GM12891 (cell line): Measurements from ENCODE around the gene CHAD.

Experiments
- DNase-seq: peaks from one replicate; pipeline ENCODE4 v3.0.0; 2011; ENCODE audit warnings: low spot score; ENCODE audit not compliant: insufficient read length
- FAIRE-seq: peaks from 2 replicates; lab custom pipeline; 2011; peaks lifted over from hg19 to GRCh38; lab: Jason Lieb, UNC
- PAX5 ChIP-seq: IDR thresholded peaks from 2 replicates; pipeline ENCODE4 v1.6.1; 2011; ENCODE audit warnings: low read length, moderate library complexity, mild to moderate bottlenecking; ENCODE audit not compliant: insufficient read depth, severe bottlenecking
- POLR2A ChIP-seq: IDR thresholded peaks from 2 replicates; pipeline ENCODE4 v1.6.1; 2011; ENCODE audit warnings: low read depth, low read length, control low read depth
- POLR2AphosphoS5 ChIP-seq: IDR thresholded peaks from 2 replicates; pipeline ENCODE4 v1.6.1; 2011; ENCODE audit warnings: low read depth, low read length, control low read depth
- POU2F2 ChIP-seq: IDR thresholded peaks from 2 replicates; pipeline ENCODE4 v1.6.1; 2011; ENCODE audit warnings: low read depth, mild to moderate bottlenecking, control low read depth, low read length, moderate library complexity
- SPI1 ChIP-seq: IDR thresholded peaks from 2 replicates; pipeline ENCODE4 v1.6.1; 2011; ENCODE audit warnings: low read depth, low read length, control low read depth
- TAF1 ChIP-seq: IDR thresholded peaks from 2 replicates; pipeline ENCODE4 v1.6.1; 2011; ENCODE audit warnings: low read depth, low read length, control low read depth

Gene CHAD

DNA sequence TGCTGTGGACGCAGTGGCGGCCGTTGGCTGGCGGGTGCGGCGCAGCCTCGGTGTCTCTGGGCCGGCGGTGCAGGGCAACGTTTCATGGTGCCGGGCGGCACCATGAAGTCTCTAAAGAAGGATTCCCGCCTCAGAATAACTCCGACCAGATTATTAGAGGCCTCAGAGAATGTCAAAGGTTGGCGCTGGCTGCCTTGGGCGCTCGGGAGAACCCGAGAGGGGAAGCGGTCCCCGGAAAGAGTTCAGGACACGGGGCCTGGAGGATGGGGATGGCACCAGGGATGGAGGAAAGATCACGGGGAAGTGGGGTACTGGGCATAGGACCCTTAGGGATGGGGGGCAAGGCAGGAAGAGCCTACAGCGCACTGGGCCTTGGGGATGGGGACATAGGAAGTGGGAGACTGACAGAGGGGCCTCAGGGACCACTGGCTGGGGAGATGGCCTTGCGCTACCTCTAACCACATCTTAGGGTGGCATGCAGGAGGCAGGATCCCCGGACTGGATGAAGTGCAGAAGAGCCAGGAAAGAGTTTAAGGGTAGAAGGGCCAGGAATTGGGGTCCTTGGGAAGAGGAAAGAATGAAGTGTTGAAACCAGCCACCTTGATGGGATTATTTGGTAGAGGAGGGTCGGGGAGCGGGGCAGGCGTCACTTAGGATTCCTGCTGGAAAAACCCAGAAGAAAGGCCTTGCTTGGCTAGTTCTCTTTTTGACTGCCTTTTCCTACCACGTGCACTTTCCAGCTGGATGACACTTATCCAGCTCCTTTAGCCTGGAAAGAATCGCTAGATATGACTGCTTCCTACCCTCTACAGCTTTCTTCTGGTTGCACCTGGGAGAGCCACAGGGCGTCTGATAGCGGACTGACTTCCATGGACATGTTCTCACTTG lies 40.1 kb upstream of the CHAD start:
- no peak for TF ChIP-seq POLR2AphosphoS5
- TF ChIP-seq POLR2A, result no peak
- no peak for TF ChIP-seq TAF1
- no peak for TF ChIP-seq SPI1
- no peak for TF ChIP-seq PAX5
- no peak for TF ChIP-seq POU2F2
- DNase-seq (no peak), FAIRE-seq (no peak)

DNA sequence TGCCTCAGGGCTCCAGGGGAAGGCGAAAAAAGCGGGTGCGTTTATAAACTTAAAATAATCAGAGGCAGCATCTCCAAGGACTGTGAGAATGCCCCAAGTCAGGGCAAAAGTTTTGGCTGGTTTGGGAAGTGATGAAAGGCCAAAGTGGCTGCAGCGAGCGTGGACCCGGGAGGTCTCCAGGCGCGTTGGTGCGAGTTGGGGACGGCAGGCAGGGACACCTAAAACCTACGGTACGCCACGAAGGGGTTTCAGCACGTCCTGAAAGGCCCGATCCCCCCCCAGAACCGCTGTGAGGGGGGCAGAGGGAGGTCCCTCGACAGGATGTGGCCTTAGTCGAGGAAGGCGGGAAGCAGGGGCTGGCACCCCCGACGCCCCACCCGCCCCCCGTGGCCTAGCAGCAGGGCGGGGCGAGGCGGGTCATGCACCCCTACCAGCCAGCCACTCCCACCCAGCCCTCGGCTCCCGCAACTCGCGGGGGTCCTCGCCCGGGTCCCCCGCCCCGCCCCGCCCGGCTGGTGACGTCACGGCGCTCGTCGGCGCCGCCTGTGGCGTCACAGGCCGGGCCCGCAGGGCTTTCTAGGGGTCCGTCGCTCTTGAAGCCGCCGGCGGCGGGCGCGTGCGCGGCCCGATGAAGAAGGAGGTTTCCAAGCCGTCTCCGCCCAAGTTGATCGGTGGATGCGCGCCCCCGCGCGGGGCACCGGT lies 39.3 kb upstream of the CHAD start, which contains the start of gene MYCBPAP:
MYCBPAP (plus strand) TSS at position 569 of the 702 bp plus-strand sequence. CDS start 236 bp downstream, outside the sequence.
- DNase-seq, result peak; percentile 86
- peak; percentile 90 for FAIRE-seq
- TF ChIP-seq PAX5 (no peak), POU2F2 (no peak), SPI1 (no peak), POLR2AphosphoS5 (peak; percentile 61; the same call in 1 of the 2 replicates), POLR2A (0 out of 2 replicates have a peak, but pooled peaks have one; percentile 22), TAF1 (no peak)

DNA sequence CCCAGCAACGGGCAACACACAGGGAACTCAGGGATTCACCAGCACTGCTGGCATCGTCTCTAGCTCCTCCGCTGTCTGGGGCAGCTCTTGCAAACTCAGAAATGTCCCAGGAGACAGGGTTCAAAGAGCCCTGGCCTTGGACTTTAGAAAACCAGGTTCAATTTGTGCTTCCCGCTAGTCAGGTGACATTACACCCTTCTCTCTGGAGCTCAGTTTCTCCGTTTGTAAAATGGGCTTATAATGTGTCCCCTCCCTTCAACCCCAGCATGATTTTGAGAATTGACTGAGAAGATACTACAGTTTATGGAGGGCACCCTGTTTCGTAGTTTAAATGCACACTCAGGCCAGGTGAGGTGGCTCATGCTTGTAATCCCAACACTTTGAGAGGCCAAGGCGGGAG lies 37.6 kb upstream of the CHAD start:
- FAIRE-seq, result no peak
- no peak for DNase-seq
- TF ChIP-seq TAF1, result no peak
- no peak for TF ChIP-seq POU2F2
- no peak for TF ChIP-seq POLR2AphosphoS5
- no peak for TF ChIP-seq SPI1
- TF ChIP-seq POLR2A, result no peak
- TF ChIP-seq PAX5, result no peak

DNA sequence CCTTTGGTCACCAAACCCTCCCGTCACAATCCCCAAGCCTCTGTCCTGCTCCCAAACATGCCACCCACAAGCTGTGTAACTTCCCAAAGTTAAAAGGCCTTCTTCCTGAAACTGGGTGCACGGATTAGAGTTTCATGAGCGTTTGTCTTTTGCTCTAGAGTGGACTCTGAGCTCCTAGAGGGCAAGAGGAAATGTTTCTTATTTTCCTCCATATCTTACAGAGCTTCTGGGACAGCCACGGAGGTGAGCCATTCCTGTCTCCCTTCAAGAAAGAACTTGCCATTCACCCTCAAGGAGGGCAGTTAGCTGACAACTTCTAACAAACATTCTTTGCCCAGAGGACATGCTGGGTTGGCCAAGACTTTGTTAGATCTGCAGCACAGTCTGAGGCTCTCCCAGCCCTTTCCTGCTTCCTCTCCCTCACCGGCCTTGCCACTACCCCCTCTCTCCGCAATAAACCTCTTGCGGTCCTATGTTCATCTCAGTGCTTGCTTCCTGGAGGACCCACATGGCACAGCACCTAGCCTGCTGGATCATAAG lies 37.0 kb upstream of the CHAD start:
- no peak for FAIRE-seq
- no peak for TF ChIP-seq POLR2A
- TF ChIP-seq POLR2AphosphoS5, result no peak
- TF ChIP-seq PAX5, result no peak
- no peak for TF ChIP-seq TAF1
- TF ChIP-seq POU2F2, result no peak
- DNase-seq, result no peak

DNA sequence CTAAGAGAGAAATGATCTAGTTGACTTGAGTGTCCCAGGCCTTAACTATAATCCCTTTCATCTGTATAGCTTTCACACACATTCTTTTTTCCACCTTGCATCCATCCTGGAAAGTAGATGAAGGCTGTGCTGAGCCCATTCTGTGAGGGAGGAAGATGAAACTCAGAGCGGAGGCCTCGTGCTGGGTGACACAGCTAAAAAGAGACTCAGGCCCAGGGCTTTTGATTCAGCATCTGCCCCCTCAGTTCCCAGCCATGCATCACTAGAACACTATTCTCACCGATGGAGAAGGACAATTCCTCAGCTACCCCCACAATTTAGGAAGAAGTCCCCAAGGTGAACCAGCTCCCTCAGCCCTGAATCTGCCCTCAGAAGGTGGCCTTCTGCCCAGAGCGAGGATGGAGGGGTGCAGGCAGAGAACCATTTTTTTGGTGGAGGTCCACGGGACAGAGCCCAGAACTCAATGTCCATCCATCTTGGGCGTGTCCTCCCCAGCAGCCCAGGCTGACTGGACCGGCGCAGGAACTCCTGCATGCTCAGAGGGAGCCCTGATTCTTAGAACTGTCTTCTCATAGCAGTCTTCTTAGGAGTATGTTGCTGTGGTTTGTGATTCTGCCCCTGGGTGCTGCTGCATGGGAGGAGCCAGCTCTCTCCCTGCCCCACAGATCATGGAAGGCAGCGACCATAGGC lies 33.8 kb upstream of the CHAD start:
- TF ChIP-seq POLR2AphosphoS5 (no peak), SPI1 (no peak)
- no peak for FAIRE-seq

DNA sequence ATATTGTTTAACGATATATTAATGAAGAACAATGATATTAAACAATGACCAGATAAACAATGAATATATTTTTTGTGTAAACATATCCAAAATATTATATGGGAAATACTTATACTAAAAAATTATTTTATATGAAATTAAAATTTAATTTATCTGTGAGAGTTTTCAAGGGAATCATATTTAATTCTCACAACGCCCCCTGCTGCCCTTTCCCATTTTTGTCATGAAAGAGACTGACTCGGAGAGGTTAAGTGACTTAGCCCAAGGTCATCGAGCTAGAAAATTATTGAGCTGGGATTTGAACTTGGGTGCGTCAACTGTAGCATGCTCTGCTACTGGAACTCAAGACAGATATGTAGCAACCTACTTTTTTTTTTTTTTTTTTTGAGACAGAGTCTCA lies 32.4 kb upstream of the CHAD start:
- TF ChIP-seq TAF1, result no peak
- TF ChIP-seq PAX5, result no peak
- TF ChIP-seq SPI1, result no peak
- TF ChIP-seq POLR2A, result no peak
- TF ChIP-seq POLR2AphosphoS5, result no peak
- no peak for TF ChIP-seq POU2F2
- DNase-seq (no peak), FAIRE-seq (no peak)

More for the DNA sequence above, 33.8 kb upstream of the CHAD start:
- no peak for DNase-seq

DNA sequence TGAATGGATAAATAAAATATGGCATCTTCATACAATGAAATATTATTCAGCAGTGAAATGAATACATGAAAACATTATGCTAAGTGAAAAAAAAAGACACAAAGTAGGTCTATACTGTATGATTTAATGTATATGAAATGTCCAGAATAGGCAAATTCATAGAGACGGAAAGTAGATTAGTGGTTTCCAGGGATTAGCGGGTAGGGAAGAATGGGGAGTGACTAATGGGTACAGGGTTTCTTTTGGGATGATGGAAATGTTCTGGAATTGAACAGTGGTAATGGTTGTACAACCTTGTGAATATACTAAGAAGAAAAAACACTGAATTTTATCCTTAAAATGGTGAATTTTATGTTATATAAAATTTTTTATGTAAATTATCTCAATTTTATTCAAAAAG lies 31.0 kb upstream of the CHAD start:
- DNase-seq (no peak), FAIRE-seq (no peak)
- no peak for TF ChIP-seq POLR2AphosphoS5
- no peak for TF ChIP-seq POU2F2
- no peak for TF ChIP-seq TAF1
- TF ChIP-seq POLR2A, result no peak
- TF ChIP-seq PAX5, result no peak
- no peak for TF ChIP-seq SPI1

DNA sequence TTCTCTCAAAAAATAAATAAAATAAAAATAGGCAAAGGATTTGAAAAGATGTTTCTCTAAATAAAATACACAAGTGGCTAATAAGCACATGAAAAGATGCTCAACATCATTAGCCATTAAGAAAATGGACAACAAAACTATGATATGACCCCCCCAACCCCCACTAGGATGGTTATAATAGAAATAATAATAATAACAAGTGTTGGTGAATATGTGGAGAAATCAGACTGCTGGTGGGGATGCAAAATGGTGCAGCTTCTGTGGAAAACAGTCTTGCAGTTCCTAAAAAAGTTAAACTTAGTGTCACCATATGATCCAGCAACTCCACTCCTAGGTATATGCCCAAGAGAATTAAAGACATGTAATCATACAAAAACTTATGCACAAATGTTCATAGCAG lies 30.6 kb upstream of the CHAD start:
- DNase-seq, result no peak

DNA sequence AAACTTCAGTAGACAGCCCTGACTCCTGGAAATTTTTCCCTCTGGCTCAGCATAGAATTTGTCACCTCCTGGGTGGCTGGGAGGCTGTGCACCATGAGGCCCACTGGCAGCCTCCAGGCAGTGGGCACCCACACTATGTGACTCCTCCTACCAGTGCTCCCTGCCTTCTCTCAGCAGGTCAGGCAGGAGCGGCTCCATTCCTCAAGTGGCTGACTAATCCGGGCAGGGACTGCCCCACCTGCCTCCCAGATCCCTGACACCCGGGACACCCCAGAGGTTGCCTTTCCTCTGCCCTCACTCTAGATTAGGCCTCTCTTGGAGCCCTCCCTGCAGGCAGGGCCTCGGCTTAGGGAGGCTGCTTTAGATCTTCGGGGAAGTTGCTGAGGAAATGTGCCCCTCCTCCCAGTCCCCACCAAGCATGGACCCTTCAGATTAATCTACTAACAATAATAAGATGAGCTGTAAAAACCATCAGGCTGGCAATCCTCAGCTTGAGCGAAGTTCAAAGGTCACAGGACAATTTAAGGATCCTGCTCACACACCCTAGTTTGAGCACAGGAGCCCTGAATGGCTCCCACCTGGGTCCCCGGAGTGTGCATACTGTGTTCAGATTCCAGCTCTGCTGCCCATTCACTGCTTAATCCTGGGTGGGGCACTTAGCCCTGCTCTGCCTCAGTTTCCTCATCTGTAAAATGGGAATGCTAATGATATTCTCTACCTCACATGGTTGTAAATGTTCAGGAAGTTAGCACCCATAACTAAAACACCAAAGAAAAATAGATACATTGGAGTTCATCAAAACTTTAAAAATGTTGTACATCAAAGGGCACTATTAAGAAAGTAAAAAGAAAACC lies 29.6 kb upstream of the CHAD start:
- no peak for TF ChIP-seq POU2F2
- no peak for TF ChIP-seq TAF1
- no peak for TF ChIP-seq SPI1
- no peak for TF ChIP-seq POLR2A
- TF ChIP-seq PAX5, result no peak
- no peak for DNase-seq
- FAIRE-seq, result no peak

More for the DNA sequence above, 30.6 kb upstream of the CHAD start:
- no peak for FAIRE-seq
- TF ChIP-seq POU2F2 (no peak), TAF1 (no peak), SPI1 (no peak), POLR2AphosphoS5 (no peak), PAX5 (no peak), POLR2A (no peak)
